HG02642 (cell line): ENCODE results near the gene RFX6.
"Not testable (repeated sequence)": the region's sequence is repeated elsewhere in the genome, so short reads cannot be mapped to it uniquely, and the experiment has no call there.

Source experiments
- ATAC-seq: cut with Tn5 transposase; IDR thresholded peaks from one replicate; pipeline ENCODE4 v1.9.1; 2021; ENCODE audit warnings: mild to moderate bottlenecking; ENCODE audit not compliant: unreplicated experiment, poor library complexity

Gene RFX6, protein sequence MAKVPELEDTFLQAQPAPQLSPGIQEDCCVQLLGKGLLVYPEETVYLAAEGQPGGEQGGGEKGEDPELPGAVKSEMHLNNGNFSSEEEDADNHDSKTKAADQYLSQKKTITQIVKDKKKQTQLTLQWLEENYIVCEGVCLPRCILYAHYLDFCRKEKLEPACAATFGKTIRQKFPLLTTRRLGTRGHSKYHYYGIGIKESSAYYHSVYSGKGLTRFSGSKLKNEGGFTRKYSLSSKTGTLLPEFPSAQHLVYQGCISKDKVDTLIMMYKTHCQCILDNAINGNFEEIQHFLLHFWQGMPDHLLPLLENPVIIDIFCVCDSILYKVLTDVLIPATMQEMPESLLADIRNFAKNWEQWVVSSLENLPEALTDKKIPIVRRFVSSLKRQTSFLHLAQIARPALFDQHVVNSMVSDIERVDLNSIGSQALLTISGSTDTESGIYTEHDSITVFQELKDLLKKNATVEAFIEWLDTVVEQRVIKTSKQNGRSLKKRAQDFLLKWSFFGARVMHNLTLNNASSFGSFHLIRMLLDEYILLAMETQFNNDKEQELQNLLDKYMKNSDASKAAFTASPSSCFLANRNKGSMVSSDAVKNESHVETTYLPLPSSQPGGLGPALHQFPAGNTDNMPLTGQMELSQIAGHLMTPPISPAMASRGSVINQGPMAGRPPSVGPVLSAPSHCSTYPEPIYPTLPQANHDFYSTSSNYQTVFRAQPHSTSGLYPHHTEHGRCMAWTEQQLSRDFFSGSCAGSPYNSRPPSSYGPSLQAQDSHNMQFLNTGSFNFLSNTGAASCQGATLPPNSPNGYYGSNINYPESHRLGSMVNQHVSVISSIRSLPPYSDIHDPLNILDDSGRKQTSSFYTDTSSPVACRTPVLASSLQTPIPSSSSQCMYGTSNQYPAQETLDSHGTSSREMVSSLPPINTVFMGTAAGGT

DNA sequence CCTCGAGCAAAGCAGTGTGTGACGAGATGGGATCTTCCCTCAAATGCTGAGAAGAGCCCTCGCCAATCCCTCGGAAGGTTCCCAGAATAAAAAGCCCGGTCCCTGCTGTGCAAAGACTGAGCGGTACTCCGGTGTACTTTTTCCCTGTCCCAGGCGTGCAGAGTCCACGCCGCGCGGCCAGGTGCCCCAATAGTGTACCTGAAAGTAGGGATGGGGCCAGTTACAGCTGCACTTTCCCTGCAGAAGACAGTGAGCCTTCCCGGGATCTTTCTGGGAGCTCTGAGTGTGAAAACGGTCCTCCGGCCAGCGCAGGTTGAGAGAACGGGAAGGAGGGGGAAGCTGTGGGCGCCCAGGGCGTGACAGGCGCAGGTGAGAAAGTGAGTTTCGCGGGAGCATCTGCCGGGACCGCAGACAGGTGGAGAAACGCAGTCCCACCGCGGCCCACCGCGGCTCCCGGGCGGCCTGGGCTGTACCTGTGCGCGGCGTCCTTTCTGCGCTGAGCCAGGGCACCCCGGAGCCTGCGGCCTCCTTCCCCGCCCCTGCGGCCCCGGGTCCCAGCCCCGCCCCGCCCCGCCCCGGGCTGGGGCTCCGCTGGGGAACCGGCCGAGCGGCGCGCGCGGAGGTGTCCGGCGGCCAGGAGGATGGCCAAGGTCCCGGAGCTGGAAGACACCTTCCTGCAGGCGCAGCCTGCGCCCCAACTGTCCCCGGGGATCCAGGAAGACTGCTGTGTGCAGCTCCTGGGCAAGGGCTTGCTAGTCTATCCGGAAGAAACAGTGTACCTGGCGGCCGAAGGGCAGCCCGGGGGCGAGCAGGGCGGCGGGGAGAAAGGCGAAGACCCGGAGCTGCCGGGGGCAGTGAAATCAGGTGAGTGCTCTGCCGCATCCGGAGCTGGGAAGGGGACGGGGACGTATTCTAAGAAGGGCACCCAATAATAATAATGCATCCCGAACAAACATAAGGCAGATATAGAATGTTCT is at the start of gene RFX6:
RFX6 (plus strand) TSS at position 608 of the 977 bp plus-strand sequence; CDS start at position 642, 34 bp downstream.
- ATAC-seq: peak; percentile 54

- ATAC-seq: no peak
These were observed 49.3 kb upstream of the RFX6 start for GRCh38 chr6:116827561-116828240.

- no peak for ATAC-seq
These were observed 48.1 kb upstream of the RFX6 start, which contains the start of gene GPRC6A for GRCh38 chr6:116828983-116829382. TSS of gene GPRC6A (minus strand) at chr6:116829083. CDS start at chr6:116829013, 70 bp downstream.

DNA sequence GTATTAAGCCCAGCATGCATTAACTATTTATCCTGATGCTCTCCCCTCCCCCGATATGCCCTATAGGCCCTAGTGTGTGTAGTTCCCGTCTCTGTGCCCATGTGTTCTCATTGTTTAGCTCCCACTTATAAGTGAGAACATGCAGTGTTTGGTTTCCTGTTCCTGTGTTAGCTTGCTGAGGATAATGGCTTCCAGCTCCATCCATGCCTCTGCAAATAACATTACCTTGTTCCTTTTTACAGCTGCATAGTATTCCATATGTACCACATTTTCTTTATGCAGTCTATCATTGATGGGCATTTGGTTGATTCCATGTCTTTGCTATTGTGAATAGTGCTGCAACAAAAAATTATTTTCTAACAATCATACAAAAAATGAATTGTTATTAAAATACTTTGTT is 42.5 kb upstream of the RFX6 start:
- ATAC-seq: not testable (repeated sequence)

DNA sequence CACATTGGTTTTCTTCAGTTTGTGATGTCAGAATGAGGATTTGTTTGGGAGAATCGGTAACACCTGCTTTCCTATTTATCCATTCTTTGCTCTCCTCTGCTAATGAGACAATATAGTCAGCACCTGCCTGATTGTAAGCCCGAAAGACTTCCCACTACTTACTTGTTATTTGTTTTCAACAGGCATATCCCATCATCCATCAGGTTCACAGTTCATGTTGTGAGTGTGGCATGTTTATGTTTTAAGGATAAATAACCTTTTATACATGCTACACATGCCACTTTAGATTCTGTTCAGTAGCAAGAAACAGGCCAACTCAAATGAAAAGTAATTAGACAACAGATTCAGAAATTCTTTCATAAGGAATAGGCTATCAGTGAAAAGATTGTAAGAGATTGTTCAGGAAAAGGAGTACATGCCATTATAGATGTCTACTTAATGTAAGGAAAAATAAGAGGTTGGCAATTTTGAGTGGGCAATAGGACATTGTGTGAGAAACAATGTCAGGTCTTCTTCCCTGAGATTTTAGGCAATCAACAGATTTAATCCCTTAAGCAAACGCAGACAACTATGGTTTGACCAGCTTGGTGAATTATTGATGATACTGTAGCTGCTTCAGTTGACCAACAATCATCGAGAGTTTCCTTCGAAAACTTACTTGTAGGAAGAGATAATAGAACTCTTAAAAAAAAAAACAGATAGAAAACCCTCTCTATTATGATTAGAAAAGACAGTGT is 40.3 kb upstream of the RFX6 start:
- no peak for ATAC-seq

GRCh38 chr6:116840091-116840490 is 37.0 kb upstream of the RFX6 start:
- ATAC-seq: no peak

DNA sequence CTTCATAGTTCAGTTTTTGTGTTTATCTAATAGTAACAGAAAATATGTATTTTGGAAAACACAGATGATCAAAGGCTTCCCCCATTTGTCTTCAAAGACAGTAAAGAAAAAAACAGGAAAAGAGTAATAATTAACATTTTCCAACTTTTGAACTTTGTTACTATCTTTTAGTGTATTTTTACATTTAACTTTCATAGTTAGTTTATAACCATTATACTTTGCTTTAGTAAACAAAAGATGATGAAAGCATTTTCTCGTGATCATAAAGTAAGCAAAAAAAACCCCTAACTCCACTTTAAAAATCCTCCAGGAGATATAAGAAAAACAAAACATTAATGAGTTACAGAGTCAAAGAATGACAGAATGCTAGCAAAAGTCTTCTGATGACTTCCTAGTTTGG is 34.6 kb upstream of the RFX6 start:
- ATAC-seq: no peak

DNA sequence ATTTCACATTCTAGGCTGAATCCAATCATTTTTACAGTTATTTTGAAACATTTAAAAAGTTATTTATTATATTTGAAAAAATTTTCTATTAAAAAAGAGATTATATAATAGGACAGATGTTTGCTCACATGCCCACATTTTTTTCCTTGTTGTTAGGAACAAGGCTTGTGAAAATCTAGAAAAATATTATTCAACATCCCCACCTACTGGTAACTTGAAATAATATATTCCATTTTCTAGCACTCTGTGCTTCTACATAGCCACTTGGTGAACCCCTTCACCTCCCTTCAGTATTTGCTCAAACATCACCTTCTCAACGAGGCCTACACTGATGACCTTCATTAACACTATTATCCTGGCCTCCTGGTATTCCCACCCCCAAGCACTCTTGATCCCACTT is 29.8 kb upstream of the RFX6 start:
- ATAC-seq: no peak

- ATAC-seq: no peak
These were observed 19.0 kb upstream of the RFX6 start for GRCh38 chr6:116858060-116858459.

DNA sequence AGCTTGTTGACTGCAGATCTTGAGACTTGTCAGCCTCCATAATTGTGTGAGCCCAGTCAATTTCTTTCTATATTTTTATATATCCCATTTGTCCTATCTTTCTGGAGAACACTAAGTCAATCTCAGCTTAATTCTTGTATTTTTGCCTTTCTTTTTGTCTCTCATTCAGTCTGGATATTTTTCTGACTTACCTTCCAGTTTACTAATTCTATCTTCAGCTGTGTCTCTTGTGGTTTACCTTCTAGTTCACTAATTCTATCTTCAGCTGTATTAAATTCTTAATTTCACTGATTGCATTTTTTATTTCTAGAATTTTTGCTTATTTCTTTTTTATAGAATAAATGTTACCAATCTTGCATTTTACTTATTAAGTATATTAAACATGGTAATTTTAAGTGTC is 17.8 kb upstream of the RFX6 start:
- no peak for ATAC-seq

DNA sequence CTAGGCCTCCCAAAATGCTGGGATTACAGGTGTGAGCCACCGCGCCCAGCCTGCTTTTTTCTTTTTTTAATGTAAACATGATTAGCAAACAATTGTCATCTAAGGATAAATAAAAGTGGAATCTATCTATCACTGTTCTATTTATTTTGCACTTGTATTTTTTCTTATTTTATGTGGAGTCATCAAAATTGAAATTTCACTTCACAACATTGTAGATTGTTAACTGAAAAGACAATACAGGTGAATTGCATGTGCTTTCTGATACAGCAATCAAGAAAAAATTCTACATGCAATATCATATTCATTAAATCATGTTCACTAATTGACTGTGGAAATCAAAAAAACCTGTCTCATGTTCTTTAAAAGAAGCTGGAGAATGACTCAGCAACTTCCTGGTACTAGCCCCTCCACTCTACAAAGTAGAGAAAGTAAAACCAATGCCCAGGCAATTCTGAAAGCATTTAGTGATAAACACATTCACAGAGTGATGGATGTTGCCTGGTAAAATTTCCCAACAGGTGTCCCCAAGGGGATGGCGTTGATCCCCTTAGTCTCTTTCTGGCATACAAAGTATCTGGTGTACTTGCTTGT is 10.7 kb upstream of the RFX6 start:
- ATAC-seq: peak; percentile 73

- no peak for ATAC-seq
These were observed 4.3 kb upstream of the RFX6 start for GRCh38 chr6:116872771-116873170.

- no peak for ATAC-seq
These were observed 935 bp upstream of the RFX6 start for GRCh38 chr6:116876107-116876506.

DNA sequence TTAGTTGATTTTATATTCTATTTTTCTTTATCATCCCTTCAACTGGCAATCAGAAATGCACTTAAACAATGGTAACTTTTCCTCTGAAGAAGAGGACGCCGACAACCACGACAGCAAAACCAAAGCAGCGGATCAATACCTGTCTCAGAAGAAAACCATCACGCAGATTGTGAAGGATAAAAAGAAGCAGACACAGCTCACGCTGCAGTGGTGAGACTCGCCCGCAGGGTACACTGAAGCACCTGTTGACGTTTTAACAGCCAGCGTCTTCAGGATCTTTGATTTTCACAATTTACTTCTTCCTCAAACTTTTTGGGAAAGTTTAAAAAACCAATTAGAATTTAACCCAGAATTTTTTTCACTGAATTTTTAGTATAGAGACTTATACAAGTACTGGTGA is 701 bp downstream of the RFX6 start:
- no peak for ATAC-seq

- no peak for ATAC-seq
These were observed 4.2 kb downstream of the RFX6 start for GRCh38 chr6:116881236-116881635.

GRCh38 chr6:116883005-116883404 is 6.0 kb downstream of the RFX6 start:
- ATAC-seq: no peak

DNA sequence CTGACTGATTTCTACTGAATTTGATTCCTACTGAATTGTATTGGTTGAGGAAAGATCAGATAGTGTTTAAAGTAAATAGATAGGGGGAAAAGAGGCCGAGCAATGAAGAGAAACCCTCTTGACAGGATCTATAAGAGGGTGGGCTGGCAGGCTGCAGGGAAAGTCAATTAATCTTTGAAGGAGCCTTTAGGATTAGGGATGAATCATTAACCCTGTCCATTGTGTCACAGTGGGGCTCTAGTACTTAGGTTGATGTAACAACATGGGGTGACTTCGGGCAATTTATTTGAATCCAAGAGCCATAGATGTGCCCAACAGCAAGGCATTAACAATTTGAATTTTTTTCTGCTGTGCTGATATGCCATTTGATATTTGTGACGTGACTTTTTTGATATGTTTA is 7.5 kb downstream of the RFX6 start:
- no peak for ATAC-seq

DNA sequence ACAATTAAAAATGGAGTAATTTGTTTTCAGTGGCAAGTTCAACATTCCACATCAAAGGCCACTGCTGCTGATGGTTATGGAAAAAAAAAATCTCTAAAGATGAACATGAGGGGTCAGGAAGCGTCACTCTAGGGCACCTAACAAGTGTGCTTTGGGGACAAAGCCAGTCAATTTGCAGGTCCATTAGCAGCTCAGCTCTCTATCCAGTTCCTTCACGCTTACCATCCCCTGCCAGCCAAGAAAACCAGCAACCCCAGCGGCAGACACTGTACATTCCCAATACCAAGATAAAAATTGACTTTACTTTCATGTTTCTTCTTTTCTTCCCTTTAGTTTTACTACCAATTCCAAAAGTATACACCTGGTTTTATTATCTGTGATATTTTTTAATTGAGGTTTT is 10.1 kb downstream of the RFX6 start:
- no peak for ATAC-seq
